Motor neuron (in vitro differentiated cells): Measurements from ENCODE around the gene CCDC8. TPM values are rescaled to one million over a fixed set of nuclear protein-coding genes. Genes with fewer than 3 reads are reported as not detected.
"Not testable (repeated sequence)": the region's sequence is repeated elsewhere in the genome, so short reads cannot be mapped to it uniquely, and the experiment has no call there.

Source experiments
- ATAC-seq, 8 experiments: fragments of 200-7000 bp; cut with Tn5 transposase; replicated peaks in 6 of 8; 2 replicates each; pipeline ENCODE4 v1.8.0; 2021; ENCODE audit warnings: mild to moderate bottlenecking in 8 of 8, moderate library complexity in 8 of 8
- H3K27ac ChIP-seq, 2 donors: fragments of 250-450 bp; sonication (Bioruptor Pico); 2 replicates each; pipeline ENCODE4 v1.9.0; 2021; ENCODE audit warnings: antibody characterized with exemption in 2 of 2, mild to moderate bottlenecking in 2 of 2, moderate library complexity in 1 of 2
- H3K4me1 ChIP-seq, 2 donors: fragments of 250-450 bp; sonication (Bioruptor Pico); replicated peaks in 1 of 2; 2 replicates each; pipeline ENCODE4 v1.6.1; 2021; ENCODE audit warnings: antibody characterized with exemption in 2 of 2, mild to moderate bottlenecking in 2 of 2, moderate library complexity in 1 of 2
- H3K4me3 ChIP-seq, 5 donors: fragments of 250-450 bp; sonication (Bioruptor Pico); 2 replicates each; pipeline ENCODE4 v1.9.0; 2021; ENCODE audit warnings: antibody characterized with exemption in 5 of 5, mild to moderate bottlenecking in 5 of 5, moderate library complexity in 4 of 5
- WGBS, 10 experiments: fragments of 450-650 bp; shearing (Covaris generic); methylation state at CpG; one replicate each; pipeline ENCODE4 v1.0.0; 2022; 5-methylcytosine and 5-hydroxymethylcytosine counted together
- in situ Hi-C, 9 experiments: fragments of 400-800 bp; cut with MboI; loops; one replicate each; pipeline ENCODE4 v1.15.0; 2021; ENCODE audit warnings: low sequenced_read_pairs in 9 of 9, low pct_unique_long_range_greater_than_20kb in 2 of 9; ENCODE audit not compliant: unreplicated experiment in 9 of 9
- total RNA-seq, 8 experiments: library from RNA; unstranded; fragments of 300-600 nt; gene quantifications; 2 replicates each; pipeline versions ENCODE4 v1.2.3 to v1.2.4, GENCODE V29; 2022

The CCDC8 gene
- total RNA-seq, 8 experiments from 2014 or later = 0.92 to 30.9 (median 11.8) TPM

- 0 to 20% (median 0%) methylated on average over 1 to 8 of the region's 10 CpGs; no CpG with 5 or more reads in 1 of the 10 experiments for WGBS, 10 experiments
- Histone ChIP-seq H3K4me3 (peak overlapping the region; percentile 48 to 61 (median 53)), H3K4me1 (peaks cover 10 to 17% of the 10 kb centered on the region in 2 donors), H3K27ac (peak overlapping the region in 1 of 2 donors; percentile 2)
- in situ Hi-C loops = no loop called here
- peak in 6 of 8 experiments; percentile 1 to 59 (median 20) for ATAC-seq
Observed at GRCh38 chr19:46426035-46426505, 12.7 kb upstream of the CCDC8 start.

- Histone ChIP-seq H3K4me1 (peaks cover 7 to 8% of the 10 kb centered on the region in 2 donors), H3K4me3 (no peak overlapping the region), H3K27ac (no peak overlapping the region)
- WGBS, 10 experiments = 0 to 73% (median 45%) methylated on average over 1 to 5 of the region's 5 CpGs; no CpG with 5 or more reads in 4 of the 10 experiments
- no peak for ATAC-seq
- in situ Hi-C loops = no loop called here
Observed at GRCh38 chr19:46423188-46423587, 9.8 kb upstream of the CCDC8 start.

- WGBS, 10 experiments = 60 to 100% (median 80%) methylated on average over 1 of the region's 2 CpGs; no CpG with 5 or more reads in 7 of the 10 experiments
- ATAC-seq = no peak
- Histone ChIP-seq H3K4me3 (no peak overlapping the region), H3K4me1 (peaks cover 7 to 8% of the 10 kb centered on the region in 2 donors), H3K27ac (no peak overlapping the region)
- in situ Hi-C loops = no loop called here
Observed at GRCh38 chr19:46422344-46422743, 9.0 kb upstream of the CCDC8 start.

GRCh38 chr19:46420056-46420455 is 6.7 kb upstream of the CCDC8 start:
- H3K4me3 ChIP-seq = no peak overlapping the region
- in situ Hi-C loops = no loop called here
- 67 to 100% (median 88%) methylated on average over 1 to 7 of the region's 7 CpGs for WGBS, 10 experiments
- H3K4me1 ChIP-seq = peaks cover 14 to 18% of the 10 kb centered on the region in 2 donors
- no peak for ATAC-seq
- H3K27ac ChIP-seq = no peak overlapping the region

- H3K4me1 ChIP-seq = peaks cover 30 to 32% of the 10 kb centered on the region in 2 donors
- peak; percentile 67 to 89 (median 74) for ATAC-seq
- peak overlapping the region; percentile 78 to 85 for H3K27ac ChIP-seq
- H3K4me3 ChIP-seq = peak overlapping the region; percentile 18 to 29 (median 25)
- in situ Hi-C loops = not testable (repeated sequence)
- WGBS, 10 experiments = 7 to 50% (median 27%) methylated on average over 2 to 15 of the region's 53 CpGs; no CpG with 5 or more reads in 2 of the 10 experiments
Observed at GRCh38 chr19:46415804-46416709, 2.7 kb upstream of the CCDC8 start.

- H3K4me1 ChIP-seq = peaks cover 37 to 41% of the 10 kb centered on the region in 2 donors
- ATAC-seq, in situ Hi-C loops, H3K4me3 ChIP-seq: not testable (repeated sequence)
- WGBS, 10 experiments = 60 to 100% (median 97%) methylated on average over 1 to 11 of the region's 22 CpGs; no CpG with 5 or more reads in 1 of the 10 experiments
- peak overlapping the region in 1 of 2 donors; percentile 85 for H3K27ac ChIP-seq
Observed at GRCh38 chr19:46414899-46415298, 1.5 kb upstream of the CCDC8 start.

GRCh38 chr19:46412650-46413261 is 608 bp downstream of the CCDC8 start:
- peak overlapping the region; percentile 52 to 86 for H3K27ac ChIP-seq
- peaks cover 53 to 57% of the 10 kb centered on the region in 2 donors for H3K4me1 ChIP-seq
- H3K4me3 ChIP-seq = peak overlapping the region; percentile 19 to 50 (median 47)
- in situ Hi-C loops = no loop called here
- 0 to 13% (median 0%) methylated on average over 1 to 7 of the region's 29 CpGs; no CpG with 5 or more reads in 5 of the 10 experiments for WGBS, 10 experiments
- peak in 1 of 8 experiments; percentile 5 for ATAC-seq

GRCh38 chr19:46411925-46412649 is 1.3 kb downstream of the CCDC8 start:
- in situ Hi-C loops = no loop called here
- Histone ChIP-seq H3K27ac (peak overlapping the region in 1 of 2 donors; percentile 86), H3K4me3 (peak overlapping the region; percentile 19 to 50 (median 47)), H3K4me1 (peaks cover 53 to 62% of the 10 kb centered on the region in 2 donors)
- ATAC-seq = no peak
- WGBS, 10 experiments = 3 to 17% (median 15%) methylated on average over 1 to 6 of the region's 54 CpGs; no CpG with 5 or more reads in 7 of the 10 experiments

- Histone ChIP-seq H3K4me1 (peaks cover 48 to 65% of the 10 kb centered on the region in 2 donors), H3K27ac (peak overlapping the region in 1 of 2 donors; percentile 86), H3K4me3 (peak overlapping the region; percentile 19 to 50 (median 47))
- in situ Hi-C loops = no loop called here
- ATAC-seq = no peak
- 20 to 90% (median 77%) methylated on average over 1 to 8 of the region's 13 CpGs; no CpG with 5 or more reads in 3 of the 10 experiments for WGBS, 10 experiments
Observed at GRCh38 chr19:46411088-46411924, 2.1 kb downstream of the CCDC8 start.

- in situ Hi-C loops = no loop called here
- ATAC-seq = no peak
- Histone ChIP-seq H3K4me3 (peak overlapping the region in 4 of 5 donors; percentile 31 to 50 (median 48)), H3K4me1 (peaks cover 41 to 66% of the 10 kb centered on the region in 2 donors), H3K27ac (no peak overlapping the region)
- 69 to 100% (median 89%) methylated on average over 2 to 9 of the region's 13 CpGs; no CpG with 5 or more reads in 1 of the 10 experiments for WGBS, 10 experiments
Observed at GRCh38 chr19:46410205-46411087, 2.9 kb downstream of the CCDC8 start.

GRCh38 chr19:46409191-46409590 is 4.2 kb downstream of the CCDC8 start:
- WGBS, 10 experiments = 40 to 80% (median 61%) methylated on average over 1 to 3 of the region's 3 CpGs; no CpG with 5 or more reads in 4 of the 10 experiments
- in situ Hi-C loops = loop anchor here in 6 of 9 experiments (5.0 to 10.0 kb wide), 2 partner anchors 76 to 78 kb away; no protein-coding TSS in a partner anchor
- peaks cover 52 to 68% of the 10 kb centered on the region in 2 donors for H3K4me1 ChIP-seq
- ATAC-seq = no peak
- no peak overlapping the region for H3K4me3 ChIP-seq
- H3K27ac ChIP-seq = peak overlapping the region in 1 of 2 donors; percentile 59
